Cardiac muscle cell (in vitro differentiated cells and primary cell): Measurements from ENCODE around the gene PINK1. TPM values are rescaled to one million over a fixed set of nuclear protein-coding genes. Genes with fewer than 3 reads are reported as not detected.
A peak's percentile ranks its signal among the peaks of the same experiment; 100 is the strongest.

Experiments
- DNase-seq, 2 donors: peaks; one replicate each; pipeline versions ENCODE4 v3.0.0 to v3.0.0-alpha.2; 2010 to 2017; ENCODE audit warnings: low read depth in 1 of 2, low spot score in 1 of 2
- H3K27ac ChIP-seq: fragments of 200-600 bp; sonication (generic); 2 replicates; pipeline ENCODE4 v1.5.1; 2016
- H3K27me3 ChIP-seq: fragments of 200-600 bp; sonication (generic); 2 replicates; pipeline ENCODE4 v1.6.0; 2016; ENCODE audit warnings: control low read depth
- H3K36me3 ChIP-seq: fragments of 200-600 bp; sonication (generic); 2 replicates; pipeline ENCODE4 v1.5.1; 2016; ENCODE audit warnings: control low read depth
- H3K4me1 ChIP-seq: fragments of 200-600 bp; sonication (generic); 2 replicates; pipeline ENCODE4 v1.8.1; 2017; ENCODE audit warnings: low read depth, mild to moderate bottlenecking, mixed run types
- H3K4me3 ChIP-seq: fragments of 200-600 bp; sonication (generic); 2 replicates; pipeline ENCODE4 v1.5.1; 2016; ENCODE audit warnings: mild to moderate bottlenecking
- H3K9me3 ChIP-seq: fragments of 200-600 bp; sonication (generic); 2 replicates; pipeline ENCODE4 v1.5.1; 2017; ENCODE audit warnings: low read depth, mild to moderate bottlenecking, control low read depth
- CTCF ChIP-seq: IDR thresholded peaks from 2 replicates; pipeline ENCODE4 v1.5.1; 2012; ENCODE audit warnings: low read depth, mild to moderate bottlenecking, low read length
- polyA plus RNA-seq: library from polyadenylated mRNA; unstranded; fragments of >200 nt; fragmentation: Nextera tagmentation; extraction: Ambion mirVana; gene quantifications from 2 replicates; pipeline ENCODE4 v1.2.1, GENCODE V29; 2016
- total RNA-seq: library from RNA; depleted of rRNA; stranded (reverse); fragments of >200 nt; gene quantifications from 2 replicates; pipeline ENCODE4 v1.2.3, GENCODE V29; 2016

The PINK1 gene
- total and polyA plus RNA-seq, 2 experiments from 2014 or later, result 135 to 179 TPM

- no peaks in the 10 kb centered on the region for H3K27me3 ChIP-seq
- DNase-seq, result peak; percentile 65 to 69
- no peak overlapping the region for H3K27ac ChIP-seq
- H3K4me1 ChIP-seq, result no peaks in the 10 kb centered on the region
- peaks cover 6% of the 10 kb centered on the region for H3K36me3 ChIP-seq
- TF ChIP-seq CTCF, result peak; percentile 80
- H3K9me3 ChIP-seq, result no peaks in the 10 kb centered on the region
- no peak overlapping the region for H3K4me3 ChIP-seq
Observed at GRCh38 chr1:20640183-20640597, 6.9 kb downstream of the PINK1 start.

- no peak for DNase-seq
- Histone ChIP-seq H3K27me3 (no peaks in the 10 kb centered on the region), H3K4me3 (no peak overlapping the region), H3K4me1 (no peaks in the 10 kb centered on the region), H3K9me3 (no peaks in the 10 kb centered on the region), H3K36me3 (peaks cover 6% of the 10 kb centered on the region), H3K27ac (no peak overlapping the region)
- no peak for TF ChIP-seq CTCF
Observed at GRCh38 chr1:20641975-20642374, 8.7 kb downstream of the PINK1 start.

- no peak overlapping the region for H3K27ac ChIP-seq
- no peaks in the 10 kb centered on the region for H3K27me3 ChIP-seq
- H3K4me3 ChIP-seq, result no peak overlapping the region
- no peak for TF ChIP-seq CTCF
- no peak for DNase-seq
- no peaks in the 10 kb centered on the region for H3K9me3 ChIP-seq
- peaks cover 10% of the 10 kb centered on the region for H3K36me3 ChIP-seq
- no peaks in the 10 kb centered on the region for H3K4me1 ChIP-seq
Observed at GRCh38 chr1:20643080-20643479, 9.8 kb downstream of the PINK1 start.

- Histone ChIP-seq H3K9me3 (no peaks in the 10 kb centered on the region), H3K27me3 (no peaks in the 10 kb centered on the region), H3K4me1 (no peaks in the 10 kb centered on the region), H3K36me3 (peaks cover 19% of the 10 kb centered on the region), H3K27ac (no peak overlapping the region), H3K4me3 (no peak overlapping the region)
- no peak for TF ChIP-seq CTCF
- DNase-seq, result no peak
Observed at GRCh38 chr1:20644416-20644815, 11.2 kb downstream of the PINK1 start.

- no peak for TF ChIP-seq CTCF
- Histone ChIP-seq H3K27ac (no peak overlapping the region), H3K4me1 (no peaks in the 10 kb centered on the region), H3K4me3 (no peak overlapping the region), H3K27me3 (no peaks in the 10 kb centered on the region), H3K36me3 (peaks cover 25% of the 10 kb centered on the region), H3K9me3 (no peaks in the 10 kb centered on the region)
- DNase-seq, result no peak
Observed at GRCh38 chr1:20645414-20645813, 12.2 kb downstream of the PINK1 start.

GRCh38 chr1:20648438-20648837, 15.2 kb downstream of the PINK1 start:
- Histone ChIP-seq H3K36me3 (peaks cover 45% of the 10 kb centered on the region), H3K9me3 (no peaks in the 10 kb centered on the region), H3K27me3 (no peaks in the 10 kb centered on the region), H3K27ac (no peak overlapping the region), H3K4me1 (no peaks in the 10 kb centered on the region), H3K4me3 (no peak overlapping the region)
- no peak for TF ChIP-seq CTCF
- DNase-seq, result no peak
